Neural progenitor cell (in vitro differentiated cells): ENCODE results near the gene DDX59. TPM values are rescaled to one million over a fixed set of nuclear protein-coding genes. Genes with fewer than 3 reads are reported as not detected.

Experiments
- DNase-seq: peaks from one replicate; pipeline ENCODE4 v3.0.0-alpha.2; 2016; ENCODE audit warnings: low spot score
- H2AFZ ChIP-seq: fragments of 200-600 bp; sonication (generic); replicated peaks from 2 replicates; pipeline ENCODE4 v1.6.1; 2016; ENCODE audit warnings: antibody characterized with exemption
- H3F3A ChIP-seq: fragments of 200-600 bp; sonication (generic); 2 replicates; pipeline ENCODE4 v1.6.1; 2016; ENCODE audit warnings: antibody characterized with exemption, low read depth
- H3K27ac ChIP-seq: fragments of 200-600 bp; sonication (generic); 2 replicates; pipeline ENCODE4 v1.5.1; 2016; ENCODE audit warnings: mild to moderate bottlenecking
- H3K27me3 ChIP-seq: fragments of 200-600 bp; sonication (generic); 2 replicates; pipeline ENCODE4 v1.6.1; 2016; ENCODE audit warnings: mild to moderate bottlenecking, moderate library complexity
- H3K36me3 ChIP-seq: fragments of 200-600 bp; sonication (generic); 2 replicates; pipeline ENCODE4 v1.5.1; 2016
- H3K4me1 ChIP-seq: fragments of 200-600 bp; sonication (generic); 2 replicates; pipeline ENCODE4 v1.6.1; 2016; ENCODE audit warnings: mixed run types
- H3K4me2 ChIP-seq: fragments of 200-600 bp; sonication (generic); 2 replicates; pipeline ENCODE4 v1.6.1; 2016
- H3K4me3 ChIP-seq: fragments of 200-600 bp; sonication (generic); 2 replicates; pipeline ENCODE4 v1.5.1; 2016
- H3K79me2 ChIP-seq: fragments of 200-600 bp; sonication (generic); 2 replicates; pipeline ENCODE4 v1.6.1; 2016; ENCODE audit warnings: low read depth
- H3K9ac ChIP-seq: fragments of 200-600 bp; sonication (generic); 2 replicates; pipeline ENCODE4 v1.6.1; 2016
- H3K9me3 ChIP-seq: fragments of 200-600 bp; sonication (generic); 2 replicates; pipeline ENCODE4 v1.5.1; 2016; ENCODE audit warnings: low read depth
- H4K20me1 ChIP-seq: fragments of 200-600 bp; sonication (generic); 2 replicates; pipeline ENCODE4 v1.6.1; 2016; ENCODE audit warnings: low read depth
- H3K27ac Mint-ChIP-seq: 3 replicates; pipeline ENCODE4 v1.8.0; 2021; ENCODE audit warnings: mixed read lengths
- H3K27me3 Mint-ChIP-seq: 2 replicates; pipeline ENCODE4 v1.8.0; 2022; ENCODE audit warnings: low read depth, mild to moderate bottlenecking, inconsistent platforms, moderate library complexity, mixed read lengths; ENCODE audit not compliant: insufficient read depth
- H3K36me3 Mint-ChIP-seq: 3 replicates; pipeline ENCODE4 v1.8.0; 2021; ENCODE audit warnings: mixed read lengths
- H3K4me1 Mint-ChIP-seq: 3 replicates; pipeline ENCODE4 v1.8.0; 2021; ENCODE audit warnings: mixed read lengths
- H3K4me3 Mint-ChIP-seq: 3 replicates; pipeline ENCODE4 v1.8.0; 2021; ENCODE audit warnings: mild to moderate bottlenecking, moderate library complexity, mixed read lengths
- H3K9me3 Mint-ChIP-seq: 3 replicates; pipeline ENCODE4 v1.8.0; 2020; ENCODE audit warnings: mixed read lengths
- CTCF ChIP-seq: fragments of 200-600 bp; sonication (generic); IDR thresholded peaks from 2 replicates; pipeline ENCODE4 v1.5.1; 2017; ENCODE audit warnings: antibody characterized with exemption, mild to moderate bottlenecking
- EZH2 ChIP-seq: fragments of 200-600 bp; sonication (generic); IDR thresholded peaks from 2 replicates; pipeline ENCODE4 v1.6.1; 2017; ENCODE audit warnings: antibody characterized with exemption, mild to moderate bottlenecking, moderate library complexity
- EZH2phosphoT487 ChIP-seq: fragments of 200-600 bp; sonication (generic); IDR thresholded peaks from 2 replicates; pipeline ENCODE4 v1.6.1; 2017; ENCODE audit warnings: antibody characterized with exemption
- total RNA-seq: library from RNA; depleted of rRNA; stranded (reverse); fragments of >200 nt; gene quantifications from 2 replicates; pipeline ENCODE4 v1.2.3, GENCODE V29; 2015; ENCODE audit warnings: low replicate concordance

Gene DDX59
- total RNA-seq, 1 donor from 2014 or later, result 40.7 TPM

GRCh38 chr1:200628223-200628881, 41.4 kb downstream of the DDX59 start:
- no peaks in the 10 kb centered on the region for H3K36me3 ChIP-seq
- no peak overlapping the region for H3K27ac ChIP-seq
- Mint-ChIP-seq H3K27ac (no peak overlapping the region), H3K36me3 (no peaks in the 10 kb centered on the region), H3K27me3 (no peaks in the 10 kb centered on the region), H3K4me3 (no peak overlapping the region), H3K4me1 (peaks cover 5% of the 10 kb centered on the region), H3K9me3 (no peaks in the 10 kb centered on the region)
- no peak overlapping the region for H3K9ac ChIP-seq
- peaks cover 6% of the 10 kb centered on the region for H3F3A ChIP-seq
- H3K79me2 ChIP-seq, result no peaks in the 10 kb centered on the region
- no peak for DNase-seq
- peak overlapping the region; percentile 42 for H2AFZ ChIP-seq
- H3K27me3 ChIP-seq, result no peaks in the 10 kb centered on the region
- no peaks in the 10 kb centered on the region for H3K9me3 ChIP-seq
- no peaks in the 10 kb centered on the region for H4K20me1 ChIP-seq
- H3K4me2 ChIP-seq, result no peak overlapping the region
- H3K4me1 ChIP-seq, result no peaks in the 10 kb centered on the region
- H3K4me3 ChIP-seq, result no peak overlapping the region
- TF ChIP-seq CTCF (no peak), EZH2phosphoT487 (no peak), EZH2 (no peak)

- H3F3A ChIP-seq, result peaks cover 10% of the 10 kb centered on the region
- no peak overlapping the region for H3K27ac ChIP-seq
- TF ChIP-seq CTCF (no peak), EZH2phosphoT487 (no peak), EZH2 (no peak)
- H3K36me3 Mint-ChIP-seq, result no peaks in the 10 kb centered on the region
- H3K36me3 ChIP-seq, result no peaks in the 10 kb centered on the region
- no peak for DNase-seq
- no peak overlapping the region for H3K9ac ChIP-seq
- no peaks in the 10 kb centered on the region for H3K4me1 ChIP-seq
- H3K4me1 Mint-ChIP-seq, result peaks cover 5% of the 10 kb centered on the region
- H3K4me2 ChIP-seq, result no peak overlapping the region
- no peaks in the 10 kb centered on the region for H3K9me3 ChIP-seq
- H3K27ac Mint-ChIP-seq, result no peak overlapping the region
- H3K4me3 ChIP-seq, result no peak overlapping the region
- H3K27me3 Mint-ChIP-seq, result no peaks in the 10 kb centered on the region
- no peaks in the 10 kb centered on the region for H3K9me3 Mint-ChIP-seq
- no peak overlapping the region for H3K4me3 Mint-ChIP-seq
- no peaks in the 10 kb centered on the region for H4K20me1 ChIP-seq
- H3K79me2 ChIP-seq, result no peaks in the 10 kb centered on the region
- no peaks in the 10 kb centered on the region for H3K27me3 ChIP-seq
- peak overlapping the region; percentile 42 for H2AFZ ChIP-seq
Observed at GRCh38 chr1:200627575-200628222, 42.0 kb downstream of the DDX59 start.

- H4K20me1 ChIP-seq, result no peaks in the 10 kb centered on the region
- DNase-seq, result no peak
- H3K4me3 Mint-ChIP-seq, result no peak overlapping the region
- H3K36me3 ChIP-seq, result no peaks in the 10 kb centered on the region
- no peaks in the 10 kb centered on the region for H3K27me3 ChIP-seq
- no peaks in the 10 kb centered on the region for H3K4me1 ChIP-seq
- H3K9me3 ChIP-seq, result no peaks in the 10 kb centered on the region
- TF ChIP-seq EZH2phosphoT487 (no peak), CTCF (no peak), EZH2 (no peak)
- H3K9me3 Mint-ChIP-seq, result no peaks in the 10 kb centered on the region
- H3K27me3 Mint-ChIP-seq, result no peaks in the 10 kb centered on the region
- H3K4me3 ChIP-seq, result no peak overlapping the region
- H3F3A ChIP-seq, result peaks cover 10% of the 10 kb centered on the region
- H3K4me1 Mint-ChIP-seq, result peaks cover 5% of the 10 kb centered on the region
- no peaks in the 10 kb centered on the region for H3K36me3 Mint-ChIP-seq
- H3K4me2 ChIP-seq, result no peak overlapping the region
- H2AFZ ChIP-seq, result no peak overlapping the region
- H3K27ac Mint-ChIP-seq, result no peak overlapping the region
- H3K79me2 ChIP-seq, result no peaks in the 10 kb centered on the region
- no peak overlapping the region for H3K27ac ChIP-seq
- H3K9ac ChIP-seq, result no peak overlapping the region
Observed at GRCh38 chr1:200626853-200627534, 42.7 kb downstream of the DDX59 start.
